NCI-H146 (cell line): Measurements from ENCODE around the gene LRIF1.
"Not testable (repeated sequence)": the region's sequence is repeated elsewhere in the genome, so short reads cannot be mapped to it uniquely, and the experiment has no call there.

Source experiments
- DNase-seq: peaks from one replicate; lab custom pipeline; 2025; lab: John Stamatoyannopoulos, UW

LRIF1 gene

GRCh38 chr1:110963691-110964454 lies at the start of gene LRIF1:
TSS of gene LRIF1 (minus strand) at chr1:110963922. CDS start at chr1:110963688, 234 bp downstream.
- DNase-seq, result peak; percentile 95

GRCh38 chr1:111008031-111008430 lies 44.3 kb upstream of the LRIF1 start:
- no peak for DNase-seq

- DNase-seq, result no peak
These were observed 42.8 kb upstream of the LRIF1 start for GRCh38 chr1:111006556-111006955.

GRCh38 chr1:110999607-111000006 lies 35.9 kb upstream of the LRIF1 start:
- not testable (repeated sequence) for DNase-seq

GRCh38 chr1:110992329-110992728 lies 28.6 kb upstream of the LRIF1 start:
- not testable (repeated sequence) for DNase-seq

GRCh38 chr1:110991295-110991694 lies 27.6 kb upstream of the LRIF1 start:
- not testable (repeated sequence) for DNase-seq

- DNase-seq, result no peak
These were observed 26.8 kb upstream of the LRIF1 start for GRCh38 chr1:110990541-110990940.

- DNase-seq, result no peak
These were observed 22.7 kb upstream of the LRIF1 start for GRCh38 chr1:110986407-110986891.

GRCh38 chr1:110982320-110982719 lies 18.6 kb upstream of the LRIF1 start:
- DNase-seq, result no peak

GRCh38 chr1:110979154-110979553 lies 15.4 kb upstream of the LRIF1 start:
- no peak for DNase-seq

GRCh38 chr1:110976089-110976488 lies 12.4 kb upstream of the LRIF1 start:
- DNase-seq, result no peak

- DNase-seq, result no peak
These were observed 11.5 kb upstream of the LRIF1 start for GRCh38 chr1:110975265-110975664.

GRCh38 chr1:110967256-110967655 lies 3.5 kb upstream of the LRIF1 start:
- DNase-seq, result no peak

GRCh38 chr1:110964455-110964903 lies 757 bp upstream of the LRIF1 start:
- no peak for DNase-seq

- DNase-seq, result peak; percentile 37
These were observed 631 bp downstream of the LRIF1 start for GRCh38 chr1:110962892-110963690.

GRCh38 chr1:110961902-110962301 lies 1.8 kb downstream of the LRIF1 start:
- no peak for DNase-seq

GRCh38 chr1:110960777-110961420 lies 2.8 kb downstream of the LRIF1 start:
- no peak for DNase-seq

GRCh38 chr1:110957798-110958197 lies 5.9 kb downstream of the LRIF1 start:
- no peak for DNase-seq

GRCh38 chr1:110956586-110956985 lies 7.1 kb downstream of the LRIF1 start:
- DNase-seq, result no peak

GRCh38 chr1:110953031-110953430 lies 10.7 kb downstream of the LRIF1 start:
- DNase-seq, result no peak

GRCh38 chr1:110952031-110952430 lies 11.7 kb downstream of the LRIF1 start:
- no peak for DNase-seq

GRCh38 chr1:110951161-110951560 lies 12.6 kb downstream of the LRIF1 start:
- no peak for DNase-seq
